HEK293 (cell line): ENCODE data around the gene MRPL39.

ENCODE experiments used
- CTCF ChIA-PET: fragments of 350-600 bp; formaldehyde crosslinking; extraction: SDS; loops from one replicate; lab custom pipeline; 2021; ENCODE audit warnings: antibody characterized with exemption; lab: Yijun Ruan, JAX
- POLR2A ChIA-PET: fragments of 300-600 bp; formaldehyde crosslinking; extraction: SDS; loops from one replicate; lab custom pipeline; 2020; ENCODE audit warnings: antibody characterized with exemption, inconsistent platforms; lab: Yijun Ruan, JAX
- H3K27ac ChIP-seq: fragments of 200-500 bp; sonication (Bioruptor generic); 2 replicates; pipeline ENCODE4 v1.5.1; 2014; ENCODE audit warnings: low read depth, low read length, control low read depth, inconsistent platforms; ENCODE audit errors: extremely low read depth
- H3K36me3 ChIP-seq, 2 experiments: fragments of 200-500 bp in 1 of 2; sonication (Bioruptor generic) in 1 of 2; 1 replicate in 1 of 2; 2 replicates in 1 of 2; pipeline ENCODE4 v1.5.1; 2014 to 2017; ENCODE audit warnings: inconsistent platforms in 2 of 2, low read length in 2 of 2; ENCODE audit not compliant: control insufficient read depth in 2 of 2, insufficient read depth in 1 of 2
- H3K4me1 ChIP-seq: fragments of 200-500 bp; sonication (Bioruptor generic); 2 replicates; pipeline ENCODE4 v1.5.1; 2014; ENCODE audit warnings: mild to moderate bottlenecking, low read length, inconsistent platforms; ENCODE audit not compliant: control insufficient read depth, insufficient read depth
- H3K4me3 ChIP-seq: 2 replicates; pipeline ENCODE4 v1.5.1; 2011; ENCODE audit warnings: low read depth, mild to moderate bottlenecking, control low read depth, low read length, moderate library complexity
- H3K9me3 ChIP-seq: fragments of 200-500 bp; sonication (Bioruptor generic); 2 replicates; pipeline ENCODE4 v1.5.1; 2014; ENCODE audit warnings: low read depth, low read length, inconsistent platforms; ENCODE audit not compliant: control insufficient read depth, insufficient read depth
- FEZF1 ChIP-seq: fragments of 450-650 bp; formaldehyde crosslinking; IDR thresholded peaks from 2 replicates; pipeline ENCODE4 v1.5.1; 2016; ENCODE audit warnings: missing biosample characterization, missing genetic modification characterization
- KLF1 ChIP-seq: fragments of 450-650 bp; formaldehyde crosslinking; IDR thresholded peaks from 2 replicates; pipeline ENCODE4 v1.5.1; 2016; ENCODE audit warnings: missing biosample characterization, missing genetic modification characterization
- KLF10 ChIP-seq: fragments of 450-650 bp; IDR thresholded peaks from 2 replicates; pipeline ENCODE4 v1.5.1; 2018; ENCODE audit warnings: missing biosample characterization, mild to moderate bottlenecking, missing genetic modification characterization
- PRDM6 ChIP-seq: fragments of 450-650 bp; formaldehyde crosslinking; IDR thresholded peaks from 2 replicates; pipeline ENCODE4 v1.5.1; 2017; ENCODE audit warnings: missing biosample characterization, missing genetic modification characterization
- ZBTB21 ChIP-seq: fragments of 450-650 bp; formaldehyde crosslinking; IDR thresholded peaks from 2 replicates; pipeline ENCODE4 v1.5.1; 2017; ENCODE audit warnings: missing biosample characterization, missing genetic modification characterization
- ZFHX2 ChIP-seq: fragments of 450-650 bp; formaldehyde crosslinking; conservative IDR thresholded peaks from 2 replicates; pipeline ENCODE4 v1.5.1; 2016; ENCODE audit warnings: missing biosample characterization, missing genetic modification characterization
- ZNF266 ChIP-seq: fragments of 450-650 bp; formaldehyde crosslinking; IDR thresholded peaks from 2 replicates; pipeline ENCODE4 v1.5.1; 2016; ENCODE audit warnings: missing biosample characterization, missing genetic modification characterization, low read depth
- ZNF280C ChIP-seq: fragments of 450-650 bp; formaldehyde crosslinking; IDR thresholded peaks from 2 replicates; pipeline ENCODE4 v1.5.1; 2016; ENCODE audit warnings: missing biosample characterization, missing genetic modification characterization
- ZNF521 ChIP-seq: fragments of 450-650 bp; formaldehyde crosslinking; IDR thresholded peaks from 2 replicates; pipeline ENCODE4 v1.5.1; 2017; ENCODE audit warnings: missing biosample characterization, mild to moderate bottlenecking, missing genetic modification characterization
- ZNF561 ChIP-seq: fragments of 450-650 bp; IDR thresholded peaks from 2 replicates; pipeline ENCODE4 v1.5.1; 2018; ENCODE audit warnings: missing biosample characterization, missing genetic modification characterization, borderline replicate concordance
- ZNF580 ChIP-seq: fragments of 450-650 bp; formaldehyde crosslinking; IDR thresholded peaks from 2 replicates; pipeline ENCODE4 v1.5.1; 2016; ENCODE audit warnings: missing biosample characterization, missing genetic modification characterization
- ZNF610 ChIP-seq: fragments of 450-650 bp; formaldehyde crosslinking; IDR thresholded peaks from 2 replicates; pipeline ENCODE4 v1.5.1; 2016; ENCODE audit warnings: missing biosample characterization, missing genetic modification characterization, borderline replicate concordance
- ZNF626 ChIP-seq: fragments of 450-650 bp; sonication (Bioruptor Pico); formaldehyde crosslinking; IDR thresholded peaks from 2 replicates; pipeline ENCODE4 v1.5.1; 2018; ENCODE audit warnings: missing biosample characterization, missing genetic modification characterization, inconsistent platforms
- ZNF664 ChIP-seq: fragments of 450-650 bp; formaldehyde crosslinking; IDR thresholded peaks from 2 replicates; pipeline ENCODE4 v1.5.1; 2016; ENCODE audit warnings: missing biosample characterization, missing genetic modification characterization
- ZSCAN18 ChIP-seq: fragments of 450-650 bp; formaldehyde crosslinking; IDR thresholded peaks from 2 replicates; pipeline ENCODE4 v1.5.1; 2016; ENCODE audit warnings: missing biosample characterization, missing genetic modification characterization
- ZSCAN23 ChIP-seq: fragments of 450-650 bp; formaldehyde crosslinking; IDR thresholded peaks from 2 replicates; pipeline ENCODE4 v1.5.1; 2016; ENCODE audit warnings: missing biosample characterization, missing genetic modification characterization

The MRPL39 gene

GRCh38 chr21:25564349-25564948, 42.8 kb downstream of the MRPL39 start (continued):
- TF ChIP-seq PRDM6 = no peak

GRCh38 chr21:25563361-25564116, 43.7 kb downstream of the MRPL39 start:
- ChIA-PET POLR2A (interaction anchor here (1.5 kb wide), 1 partner anchor 44 kb away, joined by 4 read pairs; the partner anchor contains the start of gene MRPL39), CTCF (interaction anchor here (0.6 kb wide), 1 partner anchor 240 kb away, joined by 3 read pairs; no protein-coding TSS in a partner anchor)
- peaks cover 0 to 55% of the 10 kb centered on the region in 2 experiments; a peak in 1 of 3 replicates for H3K36me3 ChIP-seq
- TF ChIP-seq ZNF561 (no peak), ZNF521 (no peak), ZFHX2 (tag by site-specific recombination) (no peak), FEZF1 (no peak), ZBTB21 (no peak), KLF1 (tag by site-specific recombination) (no peak), ZNF580 (tag by site-specific recombination) (no peak), ZNF664 (tag by site-specific recombination) (no peak), ZNF280C (tag by site-specific recombination) (no peak), KLF10 (tag by site-specific recombination) (no peak), ZNF626 (tag by site-specific recombination) (no peak)
- H3K9me3 ChIP-seq = no peaks in the 10 kb centered on the region
- H3K4me3 ChIP-seq = no peak overlapping the region
- H3K4me1 ChIP-seq = no peaks in the 10 kb centered on the region
- H3K27ac ChIP-seq = no peak overlapping the region

GRCh38 chr21:25562660-25563059, 44.6 kb downstream of the MRPL39 start:
- CTCF ChIA-PET = interaction anchor here (0.6 kb wide), 1 partner anchor 87 kb away, joined by 3 read pairs; no protein-coding TSS in a partner anchor
- Histone ChIP-seq H3K27ac (no peak overlapping the region), H3K4me1 (no peaks in the 10 kb centered on the region), H3K4me3 (no peak overlapping the region), H3K36me3 (peaks cover 0 to 52% of the 10 kb centered on the region in 2 experiments; a peak in 1 of 3 replicates), H3K9me3 (no peaks in the 10 kb centered on the region)
- POLR2A ChIA-PET = interaction anchor here (1.5 kb wide), 1 partner anchor 45 kb away, joined by 4 read pairs; the partner anchor contains the start of gene MRPL39
- TF ChIP-seq ZSCAN18 (tag by site-specific recombination) = no peak
- no peak for TF ChIP-seq ZNF610 (tag by site-specific recombination)
- no peak for TF ChIP-seq ZNF521
- no peak for TF ChIP-seq ZNF266 (tag by site-specific recombination)
- TF ChIP-seq ZSCAN23 (tag by site-specific recombination) = no peak
